Thyroid gland (tissue), 4 donors: ENCODE results near the gene FAM117A. TPM values are rescaled to one million over a fixed set of nuclear protein-coding genes. Genes with fewer than 3 reads are reported as not detected.
A peak's percentile ranks its signal among the peaks of the same experiment; 100 is the strongest.
"Not testable (repeated sequence)": the region's sequence is repeated elsewhere in the genome, so short reads cannot be mapped to it uniquely, and the experiment has no call there.

Source experiments
- DNase-seq, 2 donors: peaks; one replicate each; pipeline ENCODE4 v3.0.0-alpha.2; 2019
- H3K27ac ChIP-seq, 3 donors: fragments of 200-600 bp; sonication (generic); 1 replicate in 2 of 3; 2 replicates in 1 of 3; pipeline ENCODE4 v1.5.1; 2016 to 2019; ENCODE audit warnings: mild to moderate bottlenecking in 1 of 3, moderate library complexity in 1 of 3
- H3K27me3 ChIP-seq: fragments of 200-600 bp; sonication (generic); one replicate; pipeline ENCODE4 v1.5.1; 2019
- H3K36me3 ChIP-seq, 2 donors: fragments of 200-600 bp; sonication (generic); one replicate each; pipeline ENCODE4 v1.5.1; 2016 to 2019
- H3K4me1 ChIP-seq, 2 donors: fragments of 200-600 bp; sonication (generic); one replicate each; pipeline ENCODE4 v1.5.1; 2017 to 2019
- H3K4me3 ChIP-seq, 3 donors: fragments of 200-600 bp; sonication (generic); replicated peaks in 1 of 3; 1 replicate in 2 of 3; 2 replicates in 1 of 3; pipeline ENCODE4 v1.5.1; 2016; ENCODE audit warnings: mild to moderate bottlenecking in 1 of 3
- H3K9me3 ChIP-seq: fragments of 200-600 bp; sonication (generic); one replicate; pipeline ENCODE4 v1.5.1; 2017
- CTCF ChIP-seq, 6 experiments: fragments of 200-600 bp in 3 of 6; fragments of 450-650 bp in 3 of 6; sonication (generic) in 3 of 6; IDR thresholded peaks; one replicate each; pipeline ENCODE4 v1.5.1; 2016 to 2019; ENCODE audit warnings: antibody characterized with exemption in 6 of 6, mild to moderate bottlenecking in 2 of 6, inconsistent platforms in 1 of 6, moderate library complexity in 1 of 6
- POLR2A ChIP-seq, 2 donors: fragments of 450-650 bp; IDR thresholded peaks; one replicate each; pipeline ENCODE4 v1.6.1; 2017; ENCODE audit warnings: antibody characterized with exemption in 2 of 2, mild to moderate bottlenecking in 2 of 2, moderate library complexity in 1 of 2
- WGBS, 2 donors: methylation state at CpG; one replicate each; pipeline ENCODE4 v1.1.5; 2017; 5-methylcytosine and 5-hydroxymethylcytosine counted together
- intact Hi-C: fragments of 100-400 bp; cut with DNase I; formaldehyde crosslinking; loops from one replicate; pipeline ENCODE4 v1.15.1; 2023
- total RNA-seq, 4 donors: library from RNA; depleted of rRNA; stranded (reverse); fragments of >200 nt; gene quantifications; one replicate each; pipeline ENCODE4 v1.2.3, GENCODE V29; 2016

Gene FAM117A
- total RNA-seq, 4 donors from 2014 or later: 12.4 to 41.5 (median 23.3) TPM

GRCh38 chr17:49729069-49729468, 34.9 kb downstream of the FAM117A start:
- Histone ChIP-seq H3K27ac (peak overlapping the region in 1 of 3 donors; percentile 18), H3K9me3 (no peaks in the 10 kb centered on the region), H3K4me3 (no peak overlapping the region), H3K27me3 (no peaks in the 10 kb centered on the region), H3K4me1 (peaks cover 23 to 47% of the 10 kb centered on the region in 2 donors), H3K36me3 (no peaks in the 10 kb centered on the region)
- no peak for DNase-seq
- TF ChIP-seq POLR2A (IDR thresholded peaks at IDR 0.05): no peak
- 90% methylated on average over 3 of the region's 3 CpGs for WGBS, 2 donors
- intact Hi-C loops: no loop called here

- DNase-seq: no peak
- peaks cover 29 to 53% of the 10 kb centered on the region in 2 donors for H3K4me1 ChIP-seq
- H3K9me3 ChIP-seq: no peaks in the 10 kb centered on the region
- 74 to 88% methylated on average over 5 of the region's 5 CpGs for WGBS, 2 donors
- H3K27ac ChIP-seq: no peak overlapping the region
- intact Hi-C loops: no loop called here
- H3K36me3 ChIP-seq: no peaks in the 10 kb centered on the region
- H3K27me3 ChIP-seq: no peaks in the 10 kb centered on the region
- TF ChIP-seq CTCF (IDR thresholded peaks at IDR 0.05) (no peak), POLR2A (IDR thresholded peaks at IDR 0.05) (no peak)
- H3K4me3 ChIP-seq: no peak overlapping the region
Observed at GRCh38 chr17:49728425-49728824, 35.5 kb downstream of the FAM117A start.

DNA sequence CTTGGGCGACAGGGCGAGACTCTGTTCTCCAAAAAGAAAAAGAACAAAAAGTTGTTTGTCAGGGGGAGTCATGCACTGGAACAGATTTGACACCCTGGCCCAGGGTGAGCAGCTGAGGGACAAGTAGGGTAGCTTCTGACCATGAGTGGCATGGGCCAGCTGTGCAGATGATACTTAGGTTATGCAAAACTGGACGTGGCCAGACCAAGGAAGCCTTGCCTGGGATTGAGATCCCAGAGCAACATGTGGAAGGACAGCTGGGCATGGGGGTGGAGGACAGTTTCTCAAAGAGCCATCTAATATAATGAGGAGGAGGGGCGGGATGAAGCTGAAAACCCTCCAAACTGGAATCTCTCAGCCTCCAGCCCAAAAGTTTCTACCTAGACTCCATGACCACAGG, 36.6 kb downstream of the FAM117A start:
- Histone ChIP-seq H3K27me3 (no peaks in the 10 kb centered on the region), H3K27ac (no peak overlapping the region), H3K36me3 (no peaks in the 10 kb centered on the region), H3K9me3 (no peaks in the 10 kb centered on the region), H3K4me1 (peaks cover 36 to 55% of the 10 kb centered on the region in 2 donors), H3K4me3 (no peak overlapping the region)
- intact Hi-C loops: no loop called here
- TF ChIP-seq POLR2A (IDR thresholded peaks at IDR 0.05): no peak
- TF ChIP-seq CTCF (IDR thresholded peaks at IDR 0.05): no peak
- DNase-seq: no peak
- WGBS, 2 donors: 90 to 94% methylated on average over 4 of the region's 4 CpGs

- peak in 1 of 2 donors; percentile 15 for DNase-seq
- Histone ChIP-seq H3K9me3 (no peaks in the 10 kb centered on the region), H3K4me3 (no peak overlapping the region), H3K4me1 (peaks cover 31 to 52% of the 10 kb centered on the region in 2 donors), H3K27me3 (no peaks in the 10 kb centered on the region), H3K27ac (peak overlapping the region; percentile 5 to 79 (median 30)), H3K36me3 (no peaks in the 10 kb centered on the region)
- intact Hi-C loops: no loop called here
- WGBS, 2 donors: 79 to 84% methylated on average over 7 of the region's 7 CpGs
- no peak for TF ChIP-seq POLR2A (IDR thresholded peaks at IDR 0.05)
- TF ChIP-seq CTCF (IDR thresholded peaks at IDR 0.05): no peak
Observed at GRCh38 chr17:49725452-49726130, 38.3 kb downstream of the FAM117A start.

- H3K27ac ChIP-seq: peak overlapping the region; percentile 72 to 89 (median 79)
- WGBS, 2 donors: 46 to 70% methylated on average over 6 of the region's 6 CpGs
- H3K27me3 ChIP-seq, H3K9me3 ChIP-seq, intact Hi-C loops, H3K4me3 ChIP-seq, H3K36me3 ChIP-seq: not testable (repeated sequence)
- DNase-seq: peak; percentile 68 to 69
- H3K4me1 ChIP-seq: peaks cover 22 to 42% of the 10 kb centered on the region in 2 donors
Observed at GRCh38 chr17:49724552-49724951, 39.4 kb downstream of the FAM117A start.

DNA sequence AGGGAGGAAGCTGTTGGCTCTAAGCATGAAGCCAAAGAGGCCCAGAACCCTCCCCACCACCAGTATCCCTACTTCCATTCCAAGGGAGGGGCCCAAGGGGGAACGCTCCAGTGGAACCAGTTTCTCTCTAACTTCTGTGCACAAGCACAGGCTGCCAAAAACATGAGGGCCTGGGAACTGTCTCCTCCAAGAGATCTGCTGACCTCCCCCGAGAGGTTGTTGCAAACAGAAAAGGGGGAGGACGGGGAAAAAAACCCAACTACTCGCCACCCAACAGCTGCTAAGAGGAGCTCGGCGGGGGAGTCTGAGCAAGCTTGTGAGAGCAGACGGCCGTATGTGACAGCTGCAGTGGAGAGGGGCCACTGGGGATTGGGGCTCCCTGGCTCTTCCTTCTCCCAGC, 40.5 kb downstream of the FAM117A start:
- no peaks in the 10 kb centered on the region for H3K9me3 ChIP-seq
- intact Hi-C loops: no loop called here
- no peak for TF ChIP-seq POLR2A (IDR thresholded peaks at IDR 0.05)
- TF ChIP-seq CTCF (IDR thresholded peaks at IDR 0.05): no peak
- H3K27ac ChIP-seq: peak overlapping the region; percentile 72 to 89 (median 79)
- DNase-seq: peak; percentile 92 to 94
- peaks cover 22 to 33% of the 10 kb centered on the region in 2 donors for H3K4me1 ChIP-seq
- no peak overlapping the region for H3K4me3 ChIP-seq
- H3K27me3 ChIP-seq: no peaks in the 10 kb centered on the region
- peaks cover 10 to 14% of the 10 kb centered on the region in 2 donors for H3K36me3 ChIP-seq
- WGBS, 2 donors: 21% methylated on average over 8 of the region's 8 CpGs
